HCT116 (cell line): Measurements from ENCODE around the gene MMP15.

Experiments
- EZH2 ChIP-seq: fragments of 200-600 bp; sonication (generic); IDR thresholded peaks from 2 replicates; pipeline ENCODE4 v1.6.1; 2017; ENCODE audit warnings: antibody characterized with exemption, mixed run types
- JUND ChIP-seq: IDR thresholded peaks from 2 replicates; pipeline ENCODE4 v1.6.1; 2012
- POLR2A ChIP-seq: IDR thresholded peaks from 2 replicates; pipeline ENCODE4 v1.7.0; 2011; ENCODE audit warnings: borderline replicate concordance; ENCODE audit not compliant: insufficient read depth, insufficient read length; ENCODE audit errors: extremely low read depth
- SIN3A ChIP-seq: IDR thresholded peaks from 2 replicates; pipeline ENCODE4 v1.6.1; 2012; ENCODE audit warnings: low read depth
- SRF ChIP-seq: IDR thresholded peaks from 2 replicates; pipeline ENCODE4 v1.6.1; 2012; ENCODE audit warnings: low read depth
- ZFX ChIP-seq: fragments of 450-650 bp; IDR thresholded peaks from 2 replicates; pipeline ENCODE4 v1.6.1; 2017
- TF ChIP-seq, protein P1 (sequence below), 3 experiments: fragments of 200-600 bp in 1 of 3; sonication (generic) in 1 of 3; IDR thresholded peaks in 2 of 3; conservative IDR thresholded peaks in 1 of 3; 2 replicates each; pipeline ENCODE4 v1.5.1; 2012 to 2017; ENCODE audit warnings: low read depth in 2 of 3, low read length in 2 of 3, antibody characterized with exemption in 1 of 3, borderline replicate concordance in 1 of 3, control low read depth in 1 of 3, mild to moderate bottlenecking in 1 of 3, mixed read lengths in 1 of 3, mixed run types in 1 of 3, moderate library complexity in 1 of 3; ENCODE audit not compliant: insufficient read depth in 1 of 3
- TF ChIP-seq, protein P2 (sequence below): IDR thresholded peaks from 2 replicates; pipeline ENCODE4 v1.6.1; 2012

DNA sequence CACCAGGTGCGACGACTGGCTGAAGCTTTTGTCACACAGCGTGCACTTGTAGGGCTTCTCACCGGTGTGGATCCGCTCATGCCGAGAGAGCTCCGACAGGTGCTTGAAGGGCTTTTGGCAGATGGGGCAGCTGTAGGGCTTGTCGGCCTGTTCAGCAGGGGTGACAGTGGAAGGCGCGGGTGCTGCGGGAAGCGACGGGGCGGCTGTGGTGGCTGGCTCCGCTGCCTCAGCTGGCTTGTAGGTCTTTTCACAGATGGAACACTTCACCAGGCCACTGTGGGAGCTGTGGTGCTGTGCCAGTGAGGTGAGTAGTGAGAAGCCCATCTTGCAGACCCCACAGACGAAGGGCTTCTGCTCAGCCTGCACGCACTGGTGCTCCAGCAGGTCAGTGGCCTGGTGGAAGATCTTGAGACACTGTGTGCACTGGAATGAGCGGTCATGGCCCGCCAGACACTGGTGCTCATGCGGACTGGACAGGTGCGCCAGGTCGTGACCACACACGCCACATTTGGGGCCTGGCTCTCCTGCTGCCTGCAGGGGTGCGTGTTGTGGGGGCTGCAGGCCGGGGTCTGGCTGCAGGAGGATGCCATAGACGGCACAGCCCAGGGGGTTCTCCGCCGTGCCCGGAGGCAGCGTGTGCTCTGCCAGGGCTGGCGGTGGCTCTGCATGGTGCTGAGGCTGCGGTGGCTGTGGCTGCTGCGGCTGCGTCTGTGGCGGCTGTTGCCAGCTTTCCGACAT lies 27.9 kb upstream of the MMP15 start:
- TF ChIP-seq SIN3A = no peak
- TF ChIP-seq SRF = no peak
- TF ChIP-seq, protein P1, sequence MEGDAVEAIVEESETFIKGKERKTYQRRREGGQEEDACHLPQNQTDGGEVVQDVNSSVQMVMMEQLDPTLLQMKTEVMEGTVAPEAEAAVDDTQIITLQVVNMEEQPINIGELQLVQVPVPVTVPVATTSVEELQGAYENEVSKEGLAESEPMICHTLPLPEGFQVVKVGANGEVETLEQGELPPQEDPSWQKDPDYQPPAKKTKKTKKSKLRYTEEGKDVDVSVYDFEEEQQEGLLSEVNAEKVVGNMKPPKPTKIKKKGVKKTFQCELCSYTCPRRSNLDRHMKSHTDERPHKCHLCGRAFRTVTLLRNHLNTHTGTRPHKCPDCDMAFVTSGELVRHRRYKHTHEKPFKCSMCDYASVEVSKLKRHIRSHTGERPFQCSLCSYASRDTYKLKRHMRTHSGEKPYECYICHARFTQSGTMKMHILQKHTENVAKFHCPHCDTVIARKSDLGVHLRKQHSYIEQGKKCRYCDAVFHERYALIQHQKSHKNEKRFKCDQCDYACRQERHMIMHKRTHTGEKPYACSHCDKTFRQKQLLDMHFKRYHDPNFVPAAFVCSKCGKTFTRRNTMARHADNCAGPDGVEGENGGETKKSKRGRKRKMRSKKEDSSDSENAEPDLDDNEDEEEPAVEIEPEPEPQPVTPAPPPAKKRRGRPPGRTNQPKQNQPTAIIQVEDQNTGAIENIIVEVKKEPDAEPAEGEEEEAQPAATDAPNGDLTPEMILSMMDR (IDR thresholded peaks at IDR 0.05 in 2 of 3, conservative IDR thresholded peaks at IDR 0.05 in 1 of 3; ENCODE audit: borderline replicate concordance in 1 of 3, insufficient read depth in 1 of 3, low read depth in 2 of 3, low read length in 2 of 3) = no peak
- TF ChIP-seq POLR2A = no peak
- TF ChIP-seq ZFX = no peak
- TF ChIP-seq EZH2 = no peak
- TF ChIP-seq, protein P2, sequence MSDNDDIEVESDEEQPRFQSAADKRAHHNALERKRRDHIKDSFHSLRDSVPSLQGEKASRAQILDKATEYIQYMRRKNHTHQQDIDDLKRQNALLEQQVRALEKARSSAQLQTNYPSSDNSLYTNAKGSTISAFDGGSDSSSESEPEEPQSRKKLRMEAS = no peak
- TF ChIP-seq JUND = no peak
